Large intestine (tissue), 3 donors: Measurements from ENCODE around the gene AOX1. TPM values are rescaled to one million over a fixed set of nuclear protein-coding genes. Genes with fewer than 3 reads are reported as not detected.
"Not testable (repeated sequence)": the region's sequence is repeated elsewhere in the genome, so short reads cannot be mapped to it uniquely, and the experiment has no call there.

Source experiments
- DNase-seq, 2 donors: peaks; one replicate each; pipeline versions ENCODE4 v3.0.0 to v3.0.0-alpha.2; 2013
- H3K27ac ChIP-seq: one replicate; pipeline ENCODE4 v1.5.1; 2013; ENCODE audit warnings: low read length
- H3K27me3 ChIP-seq: 2 replicates; pipeline ENCODE4 v1.6.1; 2013; ENCODE audit warnings: low read length; ENCODE audit not compliant: control insufficient read depth, insufficient read depth
- H3K36me3 ChIP-seq: 2 replicates; pipeline ENCODE4 v1.6.1; 2013; ENCODE audit warnings: low read length; ENCODE audit not compliant: control insufficient read depth, insufficient read depth
- H3K4me1 ChIP-seq: one replicate; pipeline ENCODE4 v1.6.1; 2013; ENCODE audit warnings: low read length; ENCODE audit not compliant: control insufficient read depth, insufficient read depth
- H3K4me3 ChIP-seq: one replicate; pipeline ENCODE4 v1.5.1; 2013; ENCODE audit warnings: low read length
- H3K9me3 ChIP-seq: one replicate; pipeline ENCODE4 v1.6.1; 2013; ENCODE audit warnings: mild to moderate bottlenecking, low read depth, low read length, moderate library complexity; ENCODE audit not compliant: control insufficient read depth
- WGBS: methylation state at CpG from one replicate; pipeline ENCODE4 v1.1.5; 2013; ENCODE audit warnings: low lambda C conversion rate; ENCODE audit not compliant: insufficient coverage; 5-methylcytosine and 5-hydroxymethylcytosine counted together
- polyA plus RNA-seq: library from polyadenylated mRNA; unstranded; fragments of 120-200 nt; gene quantifications from one replicate; pipeline ENCODE4 v1.2.1, GENCODE V29; 2013

AOX1 gene
- polyA plus RNA-seq, 1 donor: 6.4 TPM

DNA sequence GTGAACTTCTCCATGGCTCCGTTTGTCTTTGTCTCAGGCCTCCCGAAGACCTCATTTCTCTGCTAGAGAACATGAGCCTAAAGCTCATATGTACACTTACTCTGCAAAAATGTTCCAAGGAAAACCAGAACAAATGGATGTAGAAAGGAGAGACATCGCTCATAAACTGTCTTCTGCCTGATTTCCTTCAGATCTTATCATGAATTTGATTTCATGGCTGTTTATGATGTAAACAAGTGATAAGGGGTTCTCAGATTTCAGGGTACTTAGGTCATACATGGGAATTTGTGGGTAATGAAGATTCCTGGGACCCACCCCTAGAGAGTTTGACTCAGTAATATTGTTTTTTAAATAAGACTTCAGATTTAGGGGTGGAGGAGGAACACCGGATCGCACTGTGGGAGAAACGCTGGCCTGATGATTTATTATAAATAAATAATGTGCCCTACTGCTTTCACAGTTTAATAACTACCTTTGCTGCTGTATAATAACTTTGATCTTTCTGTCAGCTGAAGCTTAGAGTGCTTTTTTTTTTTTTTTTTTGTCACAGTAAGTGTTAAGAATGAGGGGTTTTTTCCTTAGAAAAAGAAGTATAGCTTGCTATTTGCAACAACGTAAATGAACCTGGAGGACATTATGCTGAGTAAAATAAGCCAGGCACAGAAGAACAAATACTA, 14.9 kb downstream of the AOX1 start:
- no peak overlapping the region for H3K27ac ChIP-seq
- no peak for DNase-seq
- no peaks in the 10 kb centered on the region for H3K36me3 ChIP-seq
- no peaks in the 10 kb centered on the region for H3K9me3 ChIP-seq
- peaks cover 23% of the 10 kb centered on the region for H3K4me1 ChIP-seq
- no CpG with 5 or more reads among the region's 7 CpGs for WGBS
- no peaks in the 10 kb centered on the region for H3K27me3 ChIP-seq
- H3K4me3 ChIP-seq: no peak overlapping the region

DNA sequence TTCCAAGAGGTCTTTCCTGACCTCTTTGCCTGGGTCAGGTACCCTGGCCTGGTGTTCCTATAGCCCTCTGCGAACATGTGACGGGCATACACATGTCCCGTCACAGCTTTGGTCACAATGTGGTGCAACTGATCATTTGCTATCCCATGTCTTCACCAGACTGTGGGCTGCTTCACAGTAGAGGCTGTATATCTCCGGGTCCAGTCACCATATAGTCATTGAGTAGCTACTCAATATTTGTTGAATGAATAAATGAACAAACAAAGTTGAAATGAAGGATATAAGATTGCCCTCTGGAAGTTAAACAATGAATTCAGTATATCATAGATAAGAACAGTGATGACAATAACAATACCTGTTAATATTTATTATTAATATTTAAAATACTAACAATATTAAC, 16.8 kb downstream of the AOX1 start:
- no CpG with 5 or more reads among the region's 4 CpGs for WGBS
- no peaks in the 10 kb centered on the region for H3K9me3 ChIP-seq
- no peak overlapping the region for H3K4me3 ChIP-seq
- H3K27ac ChIP-seq: no peak overlapping the region
- no peaks in the 10 kb centered on the region for H3K27me3 ChIP-seq
- peaks cover 11% of the 10 kb centered on the region for H3K4me1 ChIP-seq
- DNase-seq: no peak
- no peaks in the 10 kb centered on the region for H3K36me3 ChIP-seq

DNA sequence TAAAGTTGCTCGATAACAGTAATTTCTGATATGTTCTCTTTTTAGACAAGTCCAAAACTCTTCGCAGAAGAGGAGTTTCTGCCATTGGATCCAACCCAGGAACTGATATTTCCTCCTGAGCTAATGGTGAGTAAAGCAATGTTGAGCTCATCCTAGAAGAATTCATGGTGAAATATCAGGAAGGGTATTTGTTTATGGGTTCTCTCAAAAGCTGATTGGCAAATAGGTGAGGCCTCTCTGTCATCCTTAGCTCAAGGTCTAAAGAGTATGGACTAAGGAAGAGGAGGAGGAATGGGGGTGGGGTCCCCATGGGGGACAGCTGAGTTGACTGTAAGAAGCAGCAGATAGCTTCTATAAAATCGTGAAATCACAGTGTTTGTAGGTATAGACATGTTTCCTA, 18.2 kb downstream of the AOX1 start:
- no CpG with 5 or more reads among the region's 3 CpGs for WGBS
- no peak overlapping the region for H3K4me3 ChIP-seq
- H3K36me3 ChIP-seq: no peaks in the 10 kb centered on the region

DNA sequence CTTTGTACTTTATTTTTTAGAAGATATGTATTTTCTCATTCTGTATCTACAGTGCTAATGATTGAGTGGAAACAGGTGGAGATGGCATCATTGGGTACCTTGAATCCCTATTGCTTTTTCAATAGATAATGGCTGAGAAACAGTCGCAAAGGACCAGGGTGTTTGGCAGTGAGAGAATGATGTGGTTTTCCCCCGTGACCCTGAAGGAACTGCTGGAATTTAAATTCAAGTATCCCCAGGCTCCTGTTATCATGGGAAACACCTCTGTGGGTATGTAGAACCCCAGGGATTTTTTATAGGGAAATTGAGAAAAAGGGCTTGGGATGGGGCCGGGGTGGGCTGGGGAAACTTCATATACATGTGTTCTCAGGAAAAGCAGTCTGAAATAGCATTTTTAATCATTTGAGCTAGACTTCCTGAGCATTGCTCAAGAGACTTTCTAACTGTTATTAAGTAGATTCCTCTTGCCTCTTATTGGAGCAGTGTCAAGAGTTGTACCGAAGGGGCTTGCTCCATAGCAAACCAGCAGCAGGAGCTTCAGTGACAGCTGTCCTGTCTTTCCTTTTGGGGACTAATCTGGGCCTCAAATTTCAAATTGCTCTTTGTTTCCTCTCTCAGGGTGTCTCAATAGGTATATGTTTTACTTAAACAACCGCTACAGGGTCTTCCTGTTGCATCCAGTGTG, 18.9 kb downstream of the AOX1 start:
- Histone ChIP-seq H3K36me3 (no peaks in the 10 kb centered on the region), H3K4me3 (no peak overlapping the region), H3K27ac (no peak overlapping the region), H3K9me3 (no peaks in the 10 kb centered on the region), H3K27me3 (no peaks in the 10 kb centered on the region), H3K4me1 (peaks cover 11% of the 10 kb centered on the region)
- WGBS: no CpG with 5 or more reads among the region's 5 CpGs
- DNase-seq: no peak

More for the DNA sequence above, 18.2 kb downstream of the AOX1 start:
- Histone ChIP-seq H3K27ac (peak overlapping the region; percentile 26), H3K4me1 (peaks cover 11% of the 10 kb centered on the region), H3K9me3 (no peaks in the 10 kb centered on the region), H3K27me3 (no peaks in the 10 kb centered on the region)
- DNase-seq: peak; percentile 67 to 79

DNA sequence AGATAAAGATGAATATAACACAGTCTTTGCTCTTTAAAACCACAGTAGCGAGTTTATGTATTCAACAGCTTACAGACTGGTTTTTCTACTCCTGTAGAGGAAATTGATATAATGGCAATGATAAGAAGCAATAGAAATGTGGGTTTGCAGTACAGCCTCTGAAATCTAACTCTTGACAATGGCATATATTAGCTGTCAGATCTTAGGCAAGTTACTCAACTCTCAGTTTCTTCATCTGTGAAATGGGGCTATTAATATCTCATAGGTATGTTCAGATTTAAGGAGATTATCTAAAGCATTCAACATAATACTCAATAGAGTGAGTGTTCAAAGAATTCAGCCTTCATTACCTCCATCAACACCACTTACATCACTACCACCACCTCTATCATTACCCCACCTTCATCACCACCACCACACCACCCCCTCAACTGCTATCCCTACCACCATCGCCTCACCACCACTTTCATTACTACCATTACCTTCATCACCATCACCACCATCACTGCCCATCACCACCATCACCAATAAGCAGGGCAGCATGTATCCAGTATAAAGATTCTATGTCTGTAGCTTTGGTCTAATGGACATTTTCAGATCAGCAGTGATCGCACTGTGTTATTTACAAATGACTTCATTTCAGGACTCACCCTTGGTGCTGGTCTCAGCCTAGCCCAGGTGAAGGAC, 22.7 kb downstream of the AOX1 start:
- 90% methylated on average over 2 of the region's 3 CpGs for WGBS

DNA sequence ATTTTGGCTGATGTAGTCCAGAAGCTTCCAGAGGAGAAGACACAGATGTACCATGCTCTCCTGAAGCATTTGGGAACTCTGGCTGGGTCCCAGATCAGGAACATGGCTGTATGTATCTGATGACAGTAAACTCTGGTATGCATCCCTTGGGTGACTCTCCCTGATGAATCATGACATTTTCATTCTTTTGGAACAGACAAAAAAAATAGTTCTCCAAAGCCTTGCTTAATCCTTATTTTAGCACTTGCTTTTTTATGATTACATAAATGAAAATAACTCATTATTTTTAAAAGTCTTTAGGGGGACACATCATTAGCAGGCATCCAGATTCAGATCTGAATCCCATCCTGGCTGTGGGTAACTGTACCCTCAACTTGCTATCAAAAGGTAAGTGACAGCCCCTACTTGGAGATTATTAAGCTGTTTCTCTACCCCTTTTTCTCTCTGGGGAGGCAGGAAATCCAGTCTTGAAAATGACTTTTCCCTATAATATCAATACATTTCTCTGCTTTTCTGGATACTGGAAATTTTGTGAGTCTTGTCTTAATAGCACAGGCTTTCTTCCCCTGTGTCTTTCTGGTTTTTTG, 23.3 kb downstream of the AOX1 start:
- no peak for DNase-seq
- H3K4me1 ChIP-seq: peaks cover 4% of the 10 kb centered on the region
- no peaks in the 10 kb centered on the region for H3K27me3 ChIP-seq
- no peak overlapping the region for H3K27ac ChIP-seq
- no peak overlapping the region for H3K4me3 ChIP-seq
- no peaks in the 10 kb centered on the region for H3K9me3 ChIP-seq
- no peaks in the 10 kb centered on the region for H3K36me3 ChIP-seq

More for the DNA sequence above, 22.7 kb downstream of the AOX1 start:
- Histone ChIP-seq H3K4me3 (no peak overlapping the region), H3K4me1 (peaks cover 11% of the 10 kb centered on the region), H3K27ac (no peak overlapping the region), H3K9me3 (no peaks in the 10 kb centered on the region), H3K36me3 (no peaks in the 10 kb centered on the region), H3K27me3 (no peaks in the 10 kb centered on the region)
- no peak for DNase-seq

DNA sequence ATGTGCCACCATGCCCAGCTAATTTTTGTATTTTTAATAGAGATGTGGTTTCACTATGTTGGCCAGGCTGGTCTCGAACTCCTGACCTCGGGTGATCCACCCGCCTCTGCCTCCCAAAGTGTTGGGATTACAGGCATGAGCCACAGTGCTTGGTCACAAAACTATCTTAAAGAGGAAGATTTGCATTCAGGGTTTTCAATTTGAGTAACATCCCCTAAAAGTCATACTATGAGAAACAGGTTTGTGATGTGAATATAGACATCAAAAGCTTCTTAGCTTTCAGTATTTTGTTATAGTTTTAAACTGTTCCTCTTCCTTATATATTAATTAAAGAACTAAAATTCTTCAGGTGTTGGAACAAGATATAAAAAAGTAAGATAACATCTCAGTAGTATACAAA, 24.4 kb downstream of the AOX1 start:
- not testable (repeated sequence) for H3K4me1 ChIP-seq, H3K4me3 ChIP-seq, DNase-seq, H3K36me3 ChIP-seq, H3K9me3 ChIP-seq, H3K27me3 ChIP-seq, H3K27ac ChIP-seq
- no CpG with 5 or more reads among the region's 3 CpGs for WGBS

DNA sequence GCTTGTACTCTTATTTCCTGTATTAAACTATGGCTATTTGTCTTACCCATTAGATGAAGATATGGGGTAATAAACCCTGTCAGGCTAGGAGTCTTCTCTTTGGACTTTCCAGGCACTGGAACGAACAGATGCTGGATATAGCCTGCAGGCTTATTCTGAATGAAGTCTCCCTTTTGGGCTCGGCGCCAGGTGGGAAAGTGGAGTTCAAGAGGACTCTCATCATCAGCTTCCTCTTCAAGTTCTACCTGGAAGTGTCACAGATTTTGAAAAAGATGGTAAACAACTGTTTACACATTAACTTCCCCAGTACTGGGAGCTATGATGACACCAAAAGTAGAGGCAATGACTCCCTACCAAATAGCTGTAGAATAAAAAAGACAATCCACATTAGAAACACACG, 27.9 kb downstream of the AOX1 start:
- no peak for DNase-seq
- Histone ChIP-seq H3K4me1 (no peaks in the 10 kb centered on the region), H3K36me3 (no peaks in the 10 kb centered on the region), H3K27me3 (no peaks in the 10 kb centered on the region), H3K4me3 (no peak overlapping the region), H3K27ac (no peak overlapping the region), H3K9me3 (no peaks in the 10 kb centered on the region)
- WGBS: no CpG with 5 or more reads among the region's 4 CpGs

DNA sequence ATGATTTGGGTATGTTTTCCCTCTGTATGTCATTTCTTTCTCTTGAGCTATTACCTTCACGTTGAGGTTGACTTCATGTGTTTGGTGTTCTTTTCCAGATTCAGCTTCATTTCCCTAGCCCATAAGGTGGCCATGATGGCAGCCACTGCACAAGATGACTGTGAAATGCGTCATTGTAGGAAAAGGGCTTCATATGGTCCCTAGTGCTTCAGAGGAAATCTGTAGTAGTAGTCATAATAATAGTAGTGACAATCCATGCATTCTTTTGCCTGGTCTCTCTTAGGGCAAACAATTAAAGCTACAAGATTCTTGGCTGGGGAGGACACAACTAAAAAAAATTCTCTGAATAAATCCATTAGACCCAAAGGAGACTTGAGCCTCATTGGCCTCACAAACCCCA, 28.4 kb downstream of the AOX1 start:
- Histone ChIP-seq H3K4me3 (no peak overlapping the region), H3K27ac (no peak overlapping the region), H3K27me3 (no peaks in the 10 kb centered on the region), H3K4me1 (peaks cover 3% of the 10 kb centered on the region), H3K9me3 (no peaks in the 10 kb centered on the region), H3K36me3 (no peaks in the 10 kb centered on the region)
- no peak for DNase-seq
- no CpG with 5 or more reads among the region's 2 CpGs for WGBS

DNA sequence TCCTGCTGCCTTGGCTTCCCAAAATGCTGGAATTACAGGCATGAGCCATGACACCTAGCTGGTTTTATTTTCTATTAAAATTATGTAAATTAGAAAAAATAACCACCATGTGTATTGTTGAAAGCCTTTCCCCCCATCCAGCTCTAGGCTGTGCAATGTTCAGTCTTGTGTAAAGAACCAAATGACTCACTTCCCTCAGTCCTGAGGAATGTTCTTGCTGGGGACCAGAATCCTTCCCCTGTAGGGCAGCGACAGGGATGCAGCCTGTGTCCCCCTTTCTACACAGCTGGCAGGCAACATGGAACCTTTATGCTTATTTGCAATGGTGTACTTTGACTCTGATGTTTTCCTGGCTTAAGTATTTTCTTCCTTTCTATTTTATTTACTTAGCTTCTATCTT, 29.4 kb downstream of the AOX1 start:
- peaks cover 6% of the 10 kb centered on the region for H3K4me1 ChIP-seq
- no peaks in the 10 kb centered on the region for H3K9me3 ChIP-seq
- no CpG with 5 or more reads among the region's 1 CpG for WGBS
- no peak overlapping the region for H3K27ac ChIP-seq
- H3K27me3 ChIP-seq: no peaks in the 10 kb centered on the region
- no peaks in the 10 kb centered on the region for H3K36me3 ChIP-seq
- no peak for DNase-seq
- no peak overlapping the region for H3K4me3 ChIP-seq
